Testis (tissue), 3 donors: ENCODE data around the gene TNFRSF13B. TPM values are rescaled to one million over a fixed set of nuclear protein-coding genes. Genes with fewer than 3 reads are reported as not detected.

Experiments
- DNase-seq: peaks from one replicate; pipeline ENCODE4 v3.0.0-alpha.2; 2019
- H3K27ac ChIP-seq, 2 donors: fragments of 200-600 bp; sonication (generic); one replicate each; pipeline ENCODE4 v1.5.1; 2019
- H3K27me3 ChIP-seq: fragments of 200-600 bp; sonication (generic); one replicate; pipeline ENCODE4 v1.5.1; 2019
- H3K36me3 ChIP-seq: fragments of 200-600 bp; sonication (generic); one replicate; pipeline ENCODE4 v1.5.1; 2017; ENCODE audit warnings: low read depth; ENCODE audit errors: missing control alignments
- H3K4me1 ChIP-seq: fragments of 200-600 bp; sonication (generic); one replicate; pipeline ENCODE4 v1.5.1; 2019
- H3K4me3 ChIP-seq, 2 donors: fragments of 200-600 bp; sonication (generic); one replicate each; pipeline ENCODE4 v1.5.1; 2017 to 2019
- H3K9me3 ChIP-seq: fragments of 200-600 bp; sonication (generic); one replicate; pipeline ENCODE4 v1.5.1; 2017
- POLR2A ChIP-seq: fragments of 450-650 bp; IDR thresholded peaks from one replicate; pipeline ENCODE4 v1.6.1; 2017; ENCODE audit warnings: antibody characterized with exemption, mild to moderate bottlenecking, moderate library complexity
- WGBS, 2 donors: methylation state at CpG; one replicate each; pipeline ENCODE4 v1.1.5; 2018; 5-methylcytosine and 5-hydroxymethylcytosine counted together
- intact Hi-C: fragments of 100-400 bp; cut with DNase I; formaldehyde crosslinking; loops from one replicate; pipeline ENCODE4 v1.15.1; 2023; ENCODE audit warnings: low total_unique reads
- polyA plus RNA-seq: library from polyadenylated mRNA; stranded (reverse); fragments of 350-450 nt; fragmentation: Illumina TruSeq; extraction: RNeasy Lipid Tissue Mini Kit (QIAGEN cat#74804); gene quantifications from one replicate; pipeline ENCODE4 v1.2.3, GENCODE V29; 2014; ENCODE audit warnings: low read depth, low replicate concordance; ENCODE audit not compliant: insufficient read depth
- total RNA-seq, 2 donors: library from RNA; depleted of rRNA; stranded (reverse); fragments of >200 nt; gene quantifications; one replicate each; pipeline ENCODE4 v1.2.3, GENCODE V29; 2016
- TF ChIP-seq, protein P1 (sequence below), 3 experiments: fragments of 450-650 bp in 2 of 3; fragments of 200-600 bp in 1 of 3; sonication (generic) in 1 of 3; IDR thresholded peaks; one replicate each; pipeline ENCODE4 v1.5.1; 2016 to 2019; ENCODE audit warnings: antibody characterized with exemption in 3 of 3, mild to moderate bottlenecking in 2 of 3, moderate library complexity in 1 of 3

TNFRSF13B gene
- total and polyA plus RNA-seq, 3 donors from 2014 or later: 0.59 TPM; not detected in 2

GRCh38 chr17:16991349-16992009 lies 19.6 kb upstream of the TNFRSF13B start:
- DNase-seq: peak; percentile 87
- no peak overlapping the region for H3K27ac ChIP-seq
- H3K4me3 ChIP-seq: no peak overlapping the region
- no peaks in the 10 kb centered on the region for H3K27me3 ChIP-seq
- H3K9me3 ChIP-seq: no peaks in the 10 kb centered on the region
- intact Hi-C loops: no loop called here
- WGBS, 2 donors: 25 to 31% methylated on average over 16 of the region's 16 CpGs
- no peaks in the 10 kb centered on the region for H3K36me3 ChIP-seq
- TF ChIP-seq POLR2A: no peak
- TF ChIP-seq, protein P1, sequence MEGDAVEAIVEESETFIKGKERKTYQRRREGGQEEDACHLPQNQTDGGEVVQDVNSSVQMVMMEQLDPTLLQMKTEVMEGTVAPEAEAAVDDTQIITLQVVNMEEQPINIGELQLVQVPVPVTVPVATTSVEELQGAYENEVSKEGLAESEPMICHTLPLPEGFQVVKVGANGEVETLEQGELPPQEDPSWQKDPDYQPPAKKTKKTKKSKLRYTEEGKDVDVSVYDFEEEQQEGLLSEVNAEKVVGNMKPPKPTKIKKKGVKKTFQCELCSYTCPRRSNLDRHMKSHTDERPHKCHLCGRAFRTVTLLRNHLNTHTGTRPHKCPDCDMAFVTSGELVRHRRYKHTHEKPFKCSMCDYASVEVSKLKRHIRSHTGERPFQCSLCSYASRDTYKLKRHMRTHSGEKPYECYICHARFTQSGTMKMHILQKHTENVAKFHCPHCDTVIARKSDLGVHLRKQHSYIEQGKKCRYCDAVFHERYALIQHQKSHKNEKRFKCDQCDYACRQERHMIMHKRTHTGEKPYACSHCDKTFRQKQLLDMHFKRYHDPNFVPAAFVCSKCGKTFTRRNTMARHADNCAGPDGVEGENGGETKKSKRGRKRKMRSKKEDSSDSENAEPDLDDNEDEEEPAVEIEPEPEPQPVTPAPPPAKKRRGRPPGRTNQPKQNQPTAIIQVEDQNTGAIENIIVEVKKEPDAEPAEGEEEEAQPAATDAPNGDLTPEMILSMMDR (IDR thresholded peaks at IDR 0.05): peak; percentile 48 to 65 (median 62)
- H3K4me1 ChIP-seq: no peaks in the 10 kb centered on the region

DNA sequence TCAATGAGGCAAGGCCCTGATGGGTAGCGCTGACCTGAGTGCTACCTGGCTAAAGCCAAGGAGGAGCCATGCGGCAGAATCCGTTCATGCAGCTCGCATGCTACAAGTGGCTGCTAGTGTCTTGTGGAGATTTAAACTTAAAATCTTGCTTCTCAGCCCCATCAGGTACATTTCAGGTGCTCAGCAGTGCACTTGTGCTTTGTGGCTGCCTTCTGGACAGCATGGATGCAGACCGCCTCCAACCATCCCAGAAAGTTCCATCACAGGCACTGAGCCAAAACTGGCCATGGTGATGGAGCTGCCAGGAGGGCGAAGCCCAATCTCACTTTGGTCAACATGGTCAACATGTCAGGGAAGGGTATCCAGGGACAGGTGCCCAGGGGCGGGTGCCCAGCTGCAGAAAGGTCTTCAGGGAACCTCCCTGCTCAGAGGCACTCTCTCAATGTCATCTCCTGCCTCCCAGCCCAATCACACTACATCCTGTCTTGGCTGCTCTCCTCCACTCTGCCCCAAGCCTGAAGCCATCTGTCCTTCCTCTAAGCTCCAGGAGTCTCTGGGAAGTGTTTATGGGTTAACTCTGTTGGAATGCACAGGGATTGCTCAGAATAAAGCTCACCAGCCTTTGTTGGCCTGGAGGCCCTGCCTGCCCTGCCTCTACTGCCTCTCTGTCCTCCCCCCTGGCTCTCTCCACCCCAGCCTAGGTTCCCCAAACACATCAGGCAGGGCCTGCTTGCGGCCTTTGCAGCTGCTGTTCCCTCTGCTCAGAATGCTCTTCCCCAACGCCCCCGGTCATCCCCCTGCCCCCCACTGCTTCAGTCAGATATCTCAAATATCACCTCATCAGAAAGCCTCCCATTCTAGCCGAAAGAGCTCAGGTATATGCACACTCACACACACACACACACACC lies 18.3 kb upstream of the TNFRSF13B start:
- no peak for DNase-seq
- Histone ChIP-seq H3K27me3 (no peaks in the 10 kb centered on the region), H3K27ac (no peak overlapping the region), H3K4me1 (no peaks in the 10 kb centered on the region), H3K9me3 (no peaks in the 10 kb centered on the region), H3K4me3 (no peak overlapping the region), H3K36me3 (no peaks in the 10 kb centered on the region)
- intact Hi-C loops: no loop called here
- TF ChIP-seq, protein P1 (IDR thresholded peaks at IDR 0.05): no peak
- TF ChIP-seq POLR2A: no peak
- 89 to 97% methylated on average over 8 to 11 of the region's 11 CpGs for WGBS, 2 donors

GRCh38 chr17:16989230-16989952 lies 17.5 kb upstream of the TNFRSF13B start:
- Histone ChIP-seq H3K36me3 (no peaks in the 10 kb centered on the region), H3K4me1 (no peaks in the 10 kb centered on the region), H3K27me3 (no peaks in the 10 kb centered on the region), H3K4me3 (no peak overlapping the region), H3K27ac (no peak overlapping the region), H3K9me3 (no peaks in the 10 kb centered on the region)
- 87 to 93% methylated on average over 12 of the region's 12 CpGs for WGBS, 2 donors
- intact Hi-C loops: no loop called here
- DNase-seq: no peak
- TF ChIP-seq POLR2A: no peak
- TF ChIP-seq, protein P1 (IDR thresholded peaks at IDR 0.05): no peak

- no peak for DNase-seq
- no peak for TF ChIP-seq POLR2A
- TF ChIP-seq, protein P1 (IDR thresholded peaks at IDR 0.05): no peak
- Histone ChIP-seq H3K36me3 (no peaks in the 10 kb centered on the region), H3K4me1 (no peaks in the 10 kb centered on the region), H3K4me3 (no peak overlapping the region), H3K27ac (no peak overlapping the region), H3K27me3 (no peaks in the 10 kb centered on the region), H3K9me3 (no peaks in the 10 kb centered on the region)
- intact Hi-C loops: no loop called here
- WGBS, 2 donors: 77 to 83% methylated on average over 10 of the region's 10 CpGs
Measured at GRCh38 chr17:16988749-16989229, 16.9 kb upstream of the TNFRSF13B start.
